Stimulated activated CD4-positive, alpha-beta T cell treated with anti-CD3 and anti-CD28 coated beads, Interleukin-4, amount 100 ng/mL, for 4 hours (primary cell): ENCODE measurements around the gene ACER3.

Experiments used
- DNase-seq, 2 experiments: peaks; one replicate each; pipeline ENCODE4 v3.0.0-alpha.2; 2020

The ACER3 gene

GRCh38 chr11:77066229-77067042 lies 205.7 kb downstream of the ACER3 start, which contains the start of gene CAPN5:
Gene CAPN5 (plus strand): TSS chr11:77066971. CDS start chr11:77084887, 17,916 bp downstream.
- peak; percentile 80 to 90 for DNase-seq

GRCh38 chr11:77067861-77068443 lies 207.2 kb downstream of the ACER3 start:
- no peak for DNase-seq

GRCh38 chr11:77068457-77069335 lies 208.0 kb downstream of the ACER3 start:
- DNase-seq = no peak

- no peak for DNase-seq
Measured at GRCh38 chr11:77069336-77069968, 208.7 kb downstream of the ACER3 start.

GRCh38 chr11:77069969-77070582 lies 209.4 kb downstream of the ACER3 start:
- no peak for DNase-seq

- DNase-seq = no peak
Measured at GRCh38 chr11:77071077-77071476, 210.4 kb downstream of the ACER3 start.

- no peak for DNase-seq
Measured at GRCh38 chr11:77071671-77072605, 211.2 kb downstream of the ACER3 start.

- no peak for DNase-seq
Measured at GRCh38 chr11:77072851-77073327, 212.2 kb downstream of the ACER3 start.

- no peak for DNase-seq
Measured at GRCh38 chr11:77073328-77074001, 212.7 kb downstream of the ACER3 start.

- no peak for DNase-seq
Measured at GRCh38 chr11:77074205-77074604, 213.5 kb downstream of the ACER3 start.

- no peak for DNase-seq
Measured at GRCh38 chr11:77074626-77075221, 214.0 kb downstream of the ACER3 start.

- no peak for DNase-seq
Measured at GRCh38 chr11:77075425-77075905, 214.7 kb downstream of the ACER3 start.
